ENCODE measurements around the gene MYBPH. TPM values are rescaled to one million over a fixed set of nuclear protein-coding genes. Genes with fewer than 3 reads are reported as not detected.

The MYBPH gene, protein sequence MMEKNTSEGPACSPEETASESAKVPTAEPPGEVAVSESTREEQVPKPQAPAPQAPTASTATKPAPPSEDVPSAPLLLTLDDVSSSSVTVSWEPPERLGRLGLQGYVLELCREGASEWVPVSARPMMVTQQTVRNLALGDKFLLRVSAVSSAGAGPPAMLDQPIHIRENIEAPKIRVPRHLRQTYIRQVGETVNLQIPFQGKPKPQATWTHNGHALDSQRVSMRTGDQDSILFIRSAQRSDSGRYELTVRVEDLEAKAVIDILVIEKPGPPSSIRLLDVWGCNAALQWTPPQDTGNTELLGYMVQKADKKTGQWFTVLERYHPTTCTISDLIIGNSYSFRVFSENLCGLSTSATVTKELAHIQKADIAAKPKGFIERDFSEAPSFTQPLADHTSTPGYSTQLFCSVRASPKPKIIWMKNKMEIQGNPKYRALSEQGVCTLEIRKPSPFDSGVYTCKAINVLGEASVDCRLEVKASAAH
- not detected for total RNA-seq
- long read RNA-seq, donor 1, result 0 reads
- long read RNA-seq, donor 2, result 0 reads

DNA sequence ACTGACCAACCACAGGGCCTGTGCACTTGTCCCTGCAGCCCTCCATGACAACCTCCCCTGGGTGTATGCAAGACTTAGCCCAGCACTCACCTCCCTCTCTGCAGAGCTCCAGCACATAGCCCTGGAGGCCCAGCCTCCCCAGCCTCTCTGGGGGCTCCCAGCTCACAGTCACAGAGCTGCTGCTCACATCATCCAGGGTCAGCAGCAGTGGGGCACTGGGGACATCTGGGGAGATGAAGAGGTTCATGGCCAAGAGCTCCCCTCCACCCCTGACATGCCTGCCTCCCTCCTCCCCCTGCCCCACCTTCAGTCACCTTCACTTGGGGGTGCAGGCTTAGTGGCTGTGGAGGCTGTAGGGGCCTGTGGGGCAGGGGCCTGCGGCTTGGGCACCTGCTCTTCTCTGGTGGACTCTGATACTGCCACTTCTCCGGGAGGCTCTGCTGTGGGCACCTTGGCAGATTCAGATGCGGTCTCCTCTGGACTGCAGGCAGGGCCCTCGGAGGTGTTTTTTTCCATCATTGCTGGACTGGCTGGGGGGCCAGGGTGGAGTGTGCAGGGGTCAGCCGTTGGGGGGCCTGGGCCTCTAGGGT, at the start of gene MYBPH:
Gene MYBPH (minus strand): TSS at position 590 of the 590 bp plus-strand sequence. CDS start 71 bp downstream, at position 519.
- Histone ChIP-seq H3K4me3 (no peak within 1 kb of the TSS), H3K9me3 (no peaks in the 10 kb centered on the region), H3K36me3 (ENCODE audit: low read depth) (no peaks in the 10 kb centered on the region), H3K4me1 (ENCODE audit: low read depth) (no peaks in the 10 kb centered on the region)
- no peak for DNase-seq
- ATAC-seq, result no peak
- intact Hi-C loops (cut with DNase I, micrococcal nuclease), result no loop called here
- no peak for TF ChIP-seq CTCF (IDR thresholded peaks at IDR 0.05)

- DNase-seq (no peak), ATAC-seq (no peak)
- H3K36me3 ChIP-seq (ENCODE audit: low read depth), result no peaks in the 10 kb centered on the region
- H3K4me1 ChIP-seq (ENCODE audit: low read depth), result no peaks in the 10 kb centered on the region
- no peaks in the 10 kb centered on the region for H3K9me3 ChIP-seq
- no peak for TF ChIP-seq CTCF (IDR thresholded peaks at IDR 0.05)
- H3K4me3 ChIP-seq, result no peak overlapping the region
- intact Hi-C loops (cut with DNase I, micrococcal nuclease), result no loop called here
These were observed 49.4 kb upstream of the MYBPH start for GRCh38 chr1:203225071-203225470.

GRCh38 chr1:203223012-203223775, 47.6 kb upstream of the MYBPH start:
- intact Hi-C loops (cut with DNase I, micrococcal nuclease), result no loop called here

GRCh38 chr1:203219934-203220333, 44.3 kb upstream of the MYBPH start:
- Histone ChIP-seq H3K36me3 (ENCODE audit: low read depth) (no peaks in the 10 kb centered on the region), H3K9me3 (no peaks in the 10 kb centered on the region), H3K4me1 (ENCODE audit: low read depth) (no peaks in the 10 kb centered on the region), H3K4me3 (no peak overlapping the region)
- DNase-seq (no peak), ATAC-seq (no peak)
- intact Hi-C loops (cut with DNase I, micrococcal nuclease), result loop anchor here (5.0 kb wide), 2 partner anchors 103 to 178 kb away; no protein-coding TSS in a partner anchor
- TF ChIP-seq CTCF (IDR thresholded peaks at IDR 0.05), result no peak

More at GRCh38 chr1:203223012-203223775, 47.6 kb upstream of the MYBPH start:
- no peaks in the 10 kb centered on the region for H3K36me3 ChIP-seq (ENCODE audit: low read depth)
- no peaks in the 10 kb centered on the region for H3K4me1 ChIP-seq (ENCODE audit: low read depth)
- TF ChIP-seq CTCF (IDR thresholded peaks at IDR 0.05), result no peak
- ATAC-seq, result no peak
- no peak overlapping the region for H3K4me3 ChIP-seq
- no peaks in the 10 kb centered on the region for H3K9me3 ChIP-seq
- DNase-seq, result no peak

DNA sequence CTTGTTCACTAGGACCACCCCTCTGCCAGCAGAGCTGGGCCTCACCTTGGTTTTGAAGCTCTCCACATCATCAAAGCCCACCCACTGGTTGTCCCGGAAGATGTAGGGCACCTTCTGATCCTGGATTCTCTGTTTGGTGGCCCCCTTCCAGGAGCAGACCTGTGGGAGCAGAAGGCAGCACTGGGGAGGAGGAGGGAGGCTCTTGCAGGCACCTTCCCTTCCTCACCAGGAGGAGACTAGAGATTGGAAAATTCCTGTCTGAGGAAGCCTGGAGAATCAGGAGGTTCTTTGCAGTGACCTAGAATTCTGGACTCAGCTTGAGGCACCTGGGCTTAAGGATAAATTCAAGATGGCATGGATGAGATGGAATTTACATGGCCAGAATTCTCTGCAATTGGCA, 43.5 kb upstream of the MYBPH start:
- no peak overlapping the region for H3K4me3 ChIP-seq
- intact Hi-C loops (cut with DNase I, micrococcal nuclease), result loop anchor here (5.0 kb wide), 2 partner anchors 102 to 177 kb away; no protein-coding TSS in a partner anchor
- no peak for ATAC-seq
- no peak for TF ChIP-seq CTCF (IDR thresholded peaks at IDR 0.05)
- H3K9me3 ChIP-seq, result no peaks in the 10 kb centered on the region
- H3K36me3 ChIP-seq (ENCODE audit: low read depth), result no peaks in the 10 kb centered on the region
- no peaks in the 10 kb centered on the region for H3K4me1 ChIP-seq (ENCODE audit: low read depth)
- no peak for DNase-seq
